Natural killer cell treated with Interleukin-12 subunit alpha and Interleukin-12 subunit beta and Interleukin-15 and Interleukin-18, amount 100 ng/mL, for 72 hours (primary cell): Measurements from ENCODE around the gene TMEM240. TPM values are rescaled to one million over a fixed set of nuclear protein-coding genes. Genes with fewer than 3 reads are reported as not detected.
"Not testable (repeated sequence)": the region's sequence is repeated elsewhere in the genome, so short reads cannot be mapped to it uniquely, and the experiment has no call there.

ENCODE experiments used
- ATAC-seq, 2 donors: fragments of 150-1000 bp; cut with Tn5 transposase in 1 of 2; sonication (Bioruptor Pico), chemical (Tn5 transposase) in 1 of 2; 2 replicates each; pipeline ENCODE4 v1.10.0; 2021
- DNase-seq: peaks from one replicate; pipeline ENCODE4 v3.0.0; 2022; ENCODE audit warnings: low spot score
- H3K27ac Mint-ChIP-seq, 2 donors: 1 replicate in 1 of 2; 2 replicates in 1 of 2; pipeline ENCODE4 v1.8.0; 2022; ENCODE audit warnings: mixed read lengths in 2 of 2, mild to moderate bottlenecking in 1 of 2, moderate library complexity in 1 of 2
- H3K27me3 Mint-ChIP-seq, 2 donors: 1 replicate in 1 of 2; 2 replicates in 1 of 2; pipeline ENCODE4 v1.8.0; 2022; ENCODE audit warnings: mixed read lengths in 2 of 2
- H3K36me3 Mint-ChIP-seq: one replicate; pipeline ENCODE4 v1.8.0; 2022; ENCODE audit warnings: mixed read lengths
- H3K4me1 Mint-ChIP-seq, 2 donors: 1 replicate in 1 of 2; 2 replicates in 1 of 2; pipeline ENCODE4 v1.8.0; 2022; ENCODE audit warnings: low read depth in 2 of 2, mixed read lengths in 2 of 2, mild to moderate bottlenecking in 1 of 2
- H3K4me3 Mint-ChIP-seq: one replicate; pipeline ENCODE4 v1.8.0; 2022; ENCODE audit warnings: mixed read lengths
- H3K9me3 Mint-ChIP-seq: 2 replicates; pipeline ENCODE4 v1.8.0; 2022; ENCODE audit warnings: mixed read lengths
- total RNA-seq, 2 donors: library from RNA; stranded (reverse); gene quantifications; one replicate each; pipeline ENCODE4 v1.2.3, GENCODE V29; 2022

The TMEM240 gene
- total RNA-seq, 2 donors from 2014 or later: 1.6 TPM; not detected in 1

DNA sequence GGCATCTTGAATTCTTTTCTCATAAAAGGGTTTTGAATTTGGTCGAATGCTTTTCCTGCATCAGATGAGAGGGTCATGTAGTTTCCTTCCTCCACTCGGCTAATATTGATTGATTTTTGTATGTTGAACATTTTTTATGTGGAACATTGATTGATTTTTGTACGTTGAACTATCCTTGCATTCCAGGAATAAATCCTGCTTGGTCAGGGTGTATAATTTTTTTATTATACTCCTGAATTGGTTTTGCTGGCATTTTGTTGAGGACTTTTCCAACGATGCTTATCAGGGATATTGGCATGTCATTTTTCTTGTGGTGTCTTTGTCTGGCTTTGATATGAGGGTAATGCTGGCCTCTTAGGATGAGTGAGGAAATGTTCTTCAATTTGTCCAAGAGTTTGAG, 8.5 kb downstream of the TMEM240 start:
- H3K4me3 Mint-ChIP-seq: no peak overlapping the region
- H3K27ac Mint-ChIP-seq: no peak overlapping the region
- no peaks in the 10 kb centered on the region for H3K4me1 Mint-ChIP-seq
- H3K36me3 Mint-ChIP-seq: peaks cover 6% of the 10 kb centered on the region
- peaks cover 5% of the 10 kb centered on the region for H3K9me3 Mint-ChIP-seq
- ATAC-seq (no peak), DNase-seq (no peak)
- no peaks in the 10 kb centered on the region for H3K27me3 Mint-ChIP-seq

DNA sequence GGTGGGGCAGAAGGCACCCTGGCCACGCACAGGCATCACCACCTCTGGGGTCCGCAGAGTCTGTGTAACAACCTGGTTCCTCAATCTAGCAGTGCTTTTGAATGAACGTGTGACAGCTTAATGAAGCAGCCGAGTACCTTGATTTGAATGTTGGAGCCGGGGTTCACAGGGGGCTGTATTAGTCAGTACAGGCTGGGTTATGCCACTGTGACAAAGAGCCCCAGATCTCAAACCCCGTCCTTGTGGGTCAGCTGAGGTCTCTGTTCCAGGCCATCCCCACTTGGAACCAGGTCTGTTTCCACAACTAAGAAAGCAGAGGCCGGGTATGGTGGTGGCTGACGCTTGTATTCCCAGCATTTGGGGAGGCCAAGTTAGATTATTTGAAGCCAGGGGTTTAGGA, 10.5 kb downstream of the TMEM240 start:
- no peak for ATAC-seq
- no peak for DNase-seq
- H3K4me3 Mint-ChIP-seq: no peak overlapping the region
- H3K27me3 Mint-ChIP-seq: no peaks in the 10 kb centered on the region
- no peaks in the 10 kb centered on the region for H3K4me1 Mint-ChIP-seq
- peaks cover 6% of the 10 kb centered on the region for H3K36me3 Mint-ChIP-seq
- H3K27ac Mint-ChIP-seq: no peak overlapping the region
- H3K9me3 Mint-ChIP-seq: peaks cover 5% of the 10 kb centered on the region

DNA sequence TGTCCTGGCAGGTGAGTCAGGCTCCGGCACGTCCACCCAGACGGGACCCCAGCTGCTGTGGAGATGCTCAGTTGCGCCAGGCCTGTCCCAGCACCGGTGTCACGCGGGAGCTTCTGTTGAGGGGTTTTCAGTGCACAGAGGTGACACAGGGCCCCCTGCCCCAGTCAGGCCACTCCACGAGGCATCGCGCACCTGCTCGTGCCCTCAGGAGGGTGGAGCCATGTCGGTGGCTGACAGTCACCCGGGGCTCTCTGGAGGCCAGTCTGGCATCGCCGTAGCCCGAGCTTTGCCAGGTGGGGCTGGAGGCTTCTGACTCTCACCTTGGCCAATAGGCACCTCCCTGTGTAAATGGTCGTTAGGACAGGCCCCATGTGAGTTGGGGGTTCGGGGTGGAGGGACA, 11.1 kb downstream of the TMEM240 start:
- Mint-ChIP-seq H3K4me3 (no peak overlapping the region), H3K9me3 (peaks cover 5% of the 10 kb centered on the region), H3K4me1 (no peaks in the 10 kb centered on the region), H3K36me3 (peaks cover 6% of the 10 kb centered on the region), H3K27me3 (no peaks in the 10 kb centered on the region), H3K27ac (no peak overlapping the region)
- no peak for ATAC-seq
- no peak for DNase-seq

DNA sequence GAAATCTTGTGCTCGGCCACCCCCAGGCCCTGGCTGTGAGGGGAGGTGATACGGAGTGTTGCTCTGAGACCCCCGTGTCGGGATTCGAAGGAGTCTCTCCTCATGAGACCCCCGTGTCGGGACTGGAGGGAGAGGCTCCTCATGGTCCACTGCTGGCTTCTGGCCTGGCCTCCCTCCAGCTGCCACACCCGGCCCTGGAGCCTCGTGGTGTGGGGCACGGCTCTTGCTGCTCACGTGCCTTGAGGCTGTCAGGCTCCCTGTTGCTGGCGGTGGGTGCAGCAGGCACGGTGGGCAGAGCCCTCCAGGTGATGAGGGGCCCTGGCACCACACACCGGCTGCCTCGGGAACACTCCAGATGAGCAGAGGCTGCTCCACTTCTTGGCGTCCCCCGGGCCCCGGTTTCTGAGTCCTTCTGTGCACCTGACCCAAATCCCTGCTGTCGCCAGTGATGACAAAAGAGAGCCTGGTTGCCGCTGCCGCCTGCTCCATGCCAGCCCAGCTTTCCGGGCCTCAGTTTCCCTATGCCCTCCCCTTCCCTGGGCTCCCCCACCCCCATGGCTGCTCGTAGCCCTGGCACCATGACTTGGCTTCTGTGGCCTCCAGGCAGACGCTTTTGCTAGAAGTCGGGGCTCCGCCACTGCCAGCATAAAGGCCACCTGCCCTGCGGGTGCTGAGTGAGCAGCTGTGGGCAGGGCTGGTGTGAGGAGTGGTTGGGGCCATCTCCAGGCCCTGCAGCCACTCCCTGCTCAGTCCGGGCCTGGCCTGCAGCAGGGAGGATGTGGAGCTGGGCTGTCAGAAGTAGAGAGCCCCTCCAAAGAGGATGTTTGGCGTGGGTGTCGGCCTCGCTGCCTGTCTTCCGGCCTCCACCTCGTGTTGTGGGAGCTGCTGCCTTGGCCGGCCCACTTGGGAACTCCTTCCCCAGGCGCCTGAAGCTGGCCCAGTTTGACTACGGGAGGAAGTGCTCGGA, 11.8 kb downstream of the TMEM240 start:
- Mint-ChIP-seq H3K9me3 (peaks cover 5% of the 10 kb centered on the region), H3K4me1 (no peaks in the 10 kb centered on the region)

DNA sequence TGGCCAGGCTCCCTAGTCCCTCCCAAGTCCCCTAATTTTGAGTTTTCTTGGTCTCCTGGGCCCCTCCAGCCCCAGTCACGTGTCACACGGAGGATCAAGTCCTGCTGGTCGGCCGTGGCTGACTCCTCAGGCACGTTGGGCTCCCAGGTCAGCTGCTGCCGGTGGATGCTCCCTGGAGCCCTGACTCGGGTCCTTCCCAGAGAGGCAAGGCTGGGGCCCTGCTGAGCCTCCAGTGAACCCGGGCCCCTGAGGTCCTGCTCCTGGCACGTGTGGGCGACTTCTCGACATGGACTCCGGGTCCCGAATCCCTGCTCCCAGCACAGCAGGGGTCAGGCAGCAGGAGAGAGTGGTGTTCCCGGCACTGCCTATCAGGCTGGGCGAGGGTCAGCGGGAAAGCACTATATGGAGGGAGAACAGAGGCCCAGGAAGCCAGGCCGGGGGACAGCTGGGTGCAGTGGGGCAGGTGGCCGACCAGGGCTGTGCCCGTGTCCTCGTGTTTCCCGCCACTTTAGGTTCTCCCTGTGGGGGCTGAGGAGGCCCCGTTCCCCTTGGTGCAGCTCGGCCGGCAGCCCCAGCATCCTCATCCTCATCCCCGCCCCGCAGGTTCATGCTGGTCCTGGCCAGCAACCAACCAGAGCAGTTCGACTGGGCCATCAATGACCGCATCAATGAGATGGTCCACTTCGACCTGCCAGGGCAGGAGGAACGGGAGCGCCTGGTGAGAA, 13.2 kb downstream of the TMEM240 start:
- no peaks in the 10 kb centered on the region for H3K4me1 Mint-ChIP-seq
- peaks cover 5% of the 10 kb centered on the region for H3K9me3 Mint-ChIP-seq
- H3K27ac Mint-ChIP-seq: no peak overlapping the region
- peaks cover 5% of the 10 kb centered on the region for H3K36me3 Mint-ChIP-seq
- H3K4me3 Mint-ChIP-seq: no peak overlapping the region
- ATAC-seq: no peak
- DNase-seq: no peak
- H3K27me3 Mint-ChIP-seq: no peaks in the 10 kb centered on the region

More for the DNA sequence above, 11.8 kb downstream of the TMEM240 start:
- no peak overlapping the region for H3K27ac Mint-ChIP-seq
- H3K27me3 Mint-ChIP-seq: no peaks in the 10 kb centered on the region
- no peak for DNase-seq
- H3K36me3 Mint-ChIP-seq: peaks cover 6% of the 10 kb centered on the region
- ATAC-seq: no peak
- H3K4me3 Mint-ChIP-seq: no peak overlapping the region

DNA sequence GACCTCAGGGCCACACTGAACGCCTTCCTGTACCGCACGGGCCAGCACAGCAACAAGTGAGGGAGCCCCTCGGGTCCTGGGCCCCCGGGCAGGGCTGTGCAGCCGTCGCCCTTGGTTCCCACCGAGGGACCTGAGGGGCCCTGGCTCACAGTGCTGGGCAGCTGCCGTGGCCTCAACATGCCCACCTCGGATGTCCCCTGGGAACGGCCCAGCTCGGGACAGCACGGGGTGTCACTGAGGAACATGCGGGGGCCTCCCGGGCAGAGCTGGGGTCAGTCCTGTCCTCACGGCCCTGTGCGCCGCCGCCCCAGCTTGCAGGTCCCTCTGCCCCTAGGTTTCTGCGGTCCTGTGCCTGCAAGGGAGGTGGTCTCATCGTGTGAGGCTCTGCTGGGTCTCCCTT, 13.9 kb downstream of the TMEM240 start:
- DNase-seq, H3K4me3 Mint-ChIP-seq, ATAC-seq, H3K27ac Mint-ChIP-seq, H3K27me3 Mint-ChIP-seq, H3K36me3 Mint-ChIP-seq, H3K9me3 Mint-ChIP-seq, H3K4me1 Mint-ChIP-seq: not testable (repeated sequence)

DNA sequence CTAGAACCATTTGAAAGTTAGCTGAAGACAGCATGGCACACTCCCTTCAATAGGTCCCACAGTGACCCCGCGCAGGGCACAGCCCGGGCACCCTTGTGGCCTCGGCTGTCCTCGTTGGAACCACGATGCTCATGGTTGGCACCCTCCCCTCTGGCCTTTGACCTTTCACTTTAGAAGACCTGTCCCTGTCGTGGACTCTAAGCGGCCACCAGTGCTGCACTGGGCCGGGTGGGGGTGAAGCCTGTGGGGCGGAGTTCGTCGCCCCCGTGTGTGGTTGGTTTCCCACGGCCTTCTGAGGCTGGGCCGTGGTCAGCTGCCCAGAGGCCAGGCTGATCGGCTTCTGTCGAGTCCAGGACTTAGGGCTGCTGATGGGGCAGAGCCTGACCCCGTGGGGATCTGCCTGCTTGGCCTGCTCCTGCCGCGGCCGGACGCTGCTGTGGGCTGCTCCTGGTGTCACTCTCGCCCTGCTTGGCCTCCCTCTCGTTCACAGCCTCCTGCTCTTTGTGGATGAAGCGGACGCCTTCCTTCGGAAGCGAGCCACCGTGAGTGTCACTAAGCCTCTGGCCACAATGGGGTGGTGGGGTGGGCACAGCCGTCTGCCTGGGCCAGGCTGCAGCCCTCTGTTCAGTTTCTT, 15.6 kb downstream of the TMEM240 start:
- H3K36me3 Mint-ChIP-seq: not testable (repeated sequence)

DNA sequence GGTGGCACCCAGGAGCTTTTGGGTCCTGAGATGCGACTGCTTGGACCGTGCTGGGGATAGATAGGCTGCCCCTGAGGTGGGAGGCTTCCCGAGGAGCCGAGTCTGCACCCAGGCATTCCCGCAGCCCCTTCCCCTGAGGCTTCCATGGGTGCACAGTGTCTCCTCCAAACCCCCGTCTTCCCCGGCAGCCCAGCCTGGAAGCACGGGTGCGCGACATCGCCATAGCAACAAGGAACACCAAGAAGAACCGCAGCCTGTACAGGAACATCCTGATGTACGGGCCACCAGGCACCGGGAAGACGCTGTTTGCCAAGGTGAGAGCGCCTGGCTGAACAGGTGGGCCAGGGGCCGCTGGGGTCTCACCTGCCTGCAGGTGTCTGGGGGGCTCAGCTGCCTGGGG, 16.8 kb downstream of the TMEM240 start:
- H3K9me3 Mint-ChIP-seq, DNase-seq, H3K4me1 Mint-ChIP-seq, H3K4me3 Mint-ChIP-seq, H3K27me3 Mint-ChIP-seq, H3K27ac Mint-ChIP-seq, H3K36me3 Mint-ChIP-seq, ATAC-seq: not testable (repeated sequence)

More for the DNA sequence above, 15.6 kb downstream of the TMEM240 start:
- not testable (repeated sequence) for H3K4me1 Mint-ChIP-seq, H3K9me3 Mint-ChIP-seq, H3K27ac Mint-ChIP-seq, H3K4me3 Mint-ChIP-seq, H3K27me3 Mint-ChIP-seq, ATAC-seq, DNase-seq

DNA sequence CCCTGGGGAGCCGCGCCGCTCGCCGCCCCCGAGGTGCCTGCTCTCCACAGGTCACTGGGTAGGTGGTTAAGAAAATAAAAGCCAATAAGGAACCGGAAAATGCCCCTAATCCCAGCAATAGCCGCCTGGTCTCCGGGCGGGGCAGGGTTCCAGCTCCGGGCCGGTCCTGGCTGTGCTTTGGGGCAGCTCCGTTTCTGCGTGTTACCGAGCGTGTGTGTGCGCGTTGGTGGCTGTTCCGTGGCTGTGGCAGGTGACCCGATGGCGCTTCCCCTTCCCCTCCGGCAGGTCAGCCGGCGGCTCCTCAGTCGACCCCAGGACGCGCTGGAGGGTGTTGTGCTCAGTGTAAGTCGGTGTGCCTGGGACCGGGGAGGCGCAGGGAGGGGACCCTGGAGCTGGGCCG, 17.2 kb downstream of the TMEM240 start:
- not testable (repeated sequence) for H3K4me3 Mint-ChIP-seq, H3K9me3 Mint-ChIP-seq, H3K4me1 Mint-ChIP-seq, H3K27me3 Mint-ChIP-seq, DNase-seq, H3K27ac Mint-ChIP-seq, ATAC-seq, H3K36me3 Mint-ChIP-seq

DNA sequence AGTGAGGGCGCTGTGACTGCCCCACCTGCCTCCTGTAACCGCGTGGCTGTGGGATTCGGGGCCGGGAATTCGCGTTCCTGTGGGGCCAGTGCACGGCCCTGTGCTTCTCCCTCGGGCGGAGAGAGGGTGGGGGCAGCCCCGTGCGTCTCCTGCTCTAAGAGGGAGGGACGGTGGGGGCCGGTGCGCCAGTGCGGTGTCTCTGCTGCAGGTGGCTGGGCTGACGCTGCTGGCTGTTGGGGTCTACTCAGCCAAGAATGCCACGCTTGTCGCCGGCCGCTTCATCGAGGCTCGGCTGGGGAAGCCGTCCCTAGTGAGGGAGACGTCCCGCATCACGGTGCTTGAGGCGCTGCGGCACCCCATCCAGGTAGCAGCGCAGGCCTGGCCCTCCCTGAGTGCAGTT, 17.9 kb downstream of the TMEM240 start:
- not testable (repeated sequence) for DNase-seq, H3K27me3 Mint-ChIP-seq, H3K27ac Mint-ChIP-seq, ATAC-seq, H3K9me3 Mint-ChIP-seq, H3K4me1 Mint-ChIP-seq, H3K36me3 Mint-ChIP-seq, H3K4me3 Mint-ChIP-seq

DNA sequence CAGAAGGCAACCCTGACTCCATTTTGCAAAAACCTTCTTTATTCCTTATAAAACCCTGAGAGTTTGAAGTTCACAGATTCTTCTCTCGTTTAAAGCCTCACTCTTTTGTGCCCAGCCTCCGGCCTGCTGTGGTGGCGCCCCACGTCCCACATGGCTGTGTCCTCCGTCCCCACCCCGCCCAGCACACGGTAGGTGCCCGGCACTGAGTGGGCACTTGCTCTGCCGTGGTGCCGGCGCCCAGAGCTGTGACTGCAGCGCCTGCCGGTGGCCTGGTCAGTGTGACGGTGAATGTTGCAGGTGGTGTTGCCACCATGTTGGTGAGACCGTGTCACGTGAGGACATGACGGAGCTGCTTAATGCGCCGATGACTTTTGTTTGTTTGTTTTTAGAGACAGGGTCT, 19.1 kb downstream of the TMEM240 start:
- H3K4me1 Mint-ChIP-seq: no peaks in the 10 kb centered on the region
- H3K9me3 Mint-ChIP-seq: no peaks in the 10 kb centered on the region
- ATAC-seq (no peak), DNase-seq (no peak)
- no peaks in the 10 kb centered on the region for H3K36me3 Mint-ChIP-seq
- H3K4me3 Mint-ChIP-seq: no peak overlapping the region
- H3K27me3 Mint-ChIP-seq: no peaks in the 10 kb centered on the region
- no peak overlapping the region for H3K27ac Mint-ChIP-seq

DNA sequence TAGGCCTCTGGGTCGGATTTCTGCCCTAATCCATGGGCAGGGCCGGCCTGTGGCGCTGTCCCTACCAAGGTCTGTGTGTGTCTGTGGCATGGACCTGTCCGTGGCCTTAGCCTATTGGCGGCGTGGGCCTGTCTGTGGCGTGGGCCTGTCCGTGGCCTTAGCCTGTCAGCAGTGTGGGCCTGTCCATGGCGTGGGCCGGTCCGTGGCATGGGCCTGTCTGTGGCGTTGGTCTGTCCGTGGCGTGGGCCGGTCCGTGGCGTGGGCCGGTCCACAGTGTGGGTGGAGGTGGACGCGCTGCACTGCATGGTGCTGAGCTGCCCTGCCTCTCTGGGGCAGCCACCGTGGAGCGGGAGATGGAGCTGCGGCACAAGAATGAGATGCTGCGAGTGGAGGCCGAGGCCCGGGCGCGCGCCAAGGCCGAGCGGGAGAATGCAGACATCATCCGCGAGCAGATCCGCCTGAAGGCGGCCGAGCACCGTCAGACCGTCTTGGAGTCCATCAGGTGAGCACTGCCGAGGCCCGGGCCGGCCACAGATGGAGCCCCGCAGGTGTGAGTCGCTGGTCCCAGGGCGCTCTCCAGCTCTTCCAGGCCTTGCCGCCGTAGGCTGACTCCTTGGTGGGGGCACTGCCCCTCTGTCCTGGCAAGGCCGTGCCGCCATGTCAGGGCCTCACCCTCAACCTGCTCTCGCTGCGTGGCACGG, 20.5 kb downstream of the TMEM240 start:
- H3K27me3 Mint-ChIP-seq, H3K9me3 Mint-ChIP-seq, DNase-seq, H3K4me1 Mint-ChIP-seq, H3K27ac Mint-ChIP-seq, H3K36me3 Mint-ChIP-seq, H3K4me3 Mint-ChIP-seq: not testable (repeated sequence)
- peak in 1 of 2 donors; percentile 30 for ATAC-seq

DNA sequence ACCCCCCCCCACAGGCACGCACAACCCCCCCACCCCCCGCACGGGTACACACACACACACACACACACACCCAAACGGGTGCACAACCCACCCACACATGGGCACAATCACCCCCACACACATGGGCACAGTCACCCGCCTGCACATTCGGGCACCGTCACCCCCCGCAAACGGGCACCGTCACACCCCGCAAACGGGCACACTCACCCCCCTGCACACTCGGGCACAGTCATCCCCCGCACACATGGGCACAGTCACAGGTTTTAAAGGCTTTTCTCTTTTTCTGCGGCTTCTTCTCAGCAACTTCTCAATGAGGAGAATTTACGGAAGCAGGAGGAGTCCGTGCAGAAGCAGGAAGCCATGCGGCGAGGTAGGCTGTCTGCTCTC, 21.8 kb downstream of the TMEM240 start:
- not testable (repeated sequence) for H3K36me3 Mint-ChIP-seq, H3K27ac Mint-ChIP-seq, H3K9me3 Mint-ChIP-seq, H3K4me3 Mint-ChIP-seq, ATAC-seq, H3K4me1 Mint-ChIP-seq, DNase-seq, H3K27me3 Mint-ChIP-seq
